K562 (cell line): ENCODE data around the gene RPS6KA2. TPM values are rescaled to one million over a fixed set of nuclear protein-coding genes. Genes with fewer than 3 reads are reported as not detected.

Source experiments
- ATAC-seq: fragments of 200-7000 bp; cut with Tn5 transposase; 3 replicates; pipeline ENCODE4 v1.9.1; 2020; ENCODE audit warnings: moderate library complexity
- BruUV-seq: library from RNA; stranded (reverse); fragments of 400-500 nt; replicated peaks from 2 replicates; lab custom pipeline; 2021; lab: Mats Ljungman, UMichigan
- CTCF ChIA-PET: fragments of 300-600 bp; formaldehyde crosslinking; extraction: SDS; loops from one replicate; lab custom pipeline; 2021; ENCODE audit warnings: low intra/inter-chr PET ratio; lab: Yijun Ruan, JAX
- POLR2A ChIA-PET: fragments of 300-600, 350-650 bp; sonication (Branson Sonifier 250); formaldehyde crosslinking; extraction: SDS; loops from one replicate; lab custom pipeline; 2021; ENCODE audit warnings: antibody characterized with exemption, inconsistent platforms; lab: Yijun Ruan, JAX
- DNase-seq, 4 experiments: peaks; one replicate each; pipeline versions ENCODE4 v3.0.0 to v3.0.0-alpha.2; 2011 to 2018; ENCODE audit warnings: low spot score in 3 of 4, mixed read lengths in 3 of 4; ENCODE audit errors: extremely low read depth in 1 of 4
- FAIRE-seq: peaks from 2 replicates; lab custom pipeline; 2011; peaks lifted over from hg19 to GRCh38; lab: Jason Lieb, UNC
- H2AFZ ChIP-seq: 2 replicates; pipeline ENCODE4 v1.6.0; 2011; ENCODE audit warnings: low read depth, low read length, control low read depth, inconsistent platforms
- H3K27ac ChIP-seq: fragments of 200-600 bp; 3 replicates; pipeline ENCODE4 v1.8.0; 2011; ENCODE audit warnings: low read depth, mild to moderate bottlenecking, control low read depth, inconsistent platforms, low read length, moderate library complexity, mixed read lengths; ENCODE audit errors: extremely low read depth
- H3K27me3 ChIP-seq, 2 experiments: fragments of 300-600 bp in 1 of 2; 2 replicates in 1 of 2; 3 replicates in 1 of 2; pipeline versions ENCODE4 v1.6.0 to v1.8.0; 2011; ENCODE audit warnings: inconsistent platforms in 2 of 2, low read length in 2 of 2, mild to moderate bottlenecking in 1 of 2, mixed read lengths in 1 of 2, moderate library complexity in 1 of 2; ENCODE audit not compliant: control insufficient read depth in 2 of 2, insufficient read depth in 2 of 2
- H3K36me3 ChIP-seq: fragments of 300-600 bp; 3 replicates; pipeline ENCODE4 v1.8.0; 2011; ENCODE audit warnings: mild to moderate bottlenecking, low read length, inconsistent platforms; ENCODE audit not compliant: control insufficient read depth, insufficient read depth
- H3K4me1 ChIP-seq, 2 experiments: fragments of 200-600 bp in 1 of 2; replicated peaks in 1 of 2; 2 replicates in 1 of 2; 3 replicates in 1 of 2; pipeline versions ENCODE4 v1.5.1 to v1.8.0; 2011; ENCODE audit warnings: inconsistent platforms in 2 of 2, low read length in 2 of 2, mild to moderate bottlenecking in 1 of 2, mixed read lengths in 1 of 2, moderate library complexity in 1 of 2; ENCODE audit not compliant: control insufficient read depth in 2 of 2, insufficient read depth in 2 of 2
- H3K4me2 ChIP-seq: 2 replicates; pipeline ENCODE4 v1.6.1; 2011; ENCODE audit warnings: low read length, control low read depth, inconsistent platforms, mixed read lengths; ENCODE audit not compliant: insufficient read depth
- H3K4me3 ChIP-seq: fragments of 200-600 bp; sonication (generic), shearing (Covaris generic); 2 replicates; pipeline ENCODE4 v1.5.1; 2016; ENCODE audit warnings: control low read depth, inconsistent platforms
- H3K79me2 ChIP-seq: fragments of 200-600 bp; 3 replicates; pipeline ENCODE4 v1.8.0; 2011; ENCODE audit warnings: low read length, inconsistent platforms; ENCODE audit not compliant: control insufficient read depth, insufficient read depth
- H3K9ac ChIP-seq, 2 experiments: 2 replicates each; pipeline versions ENCODE4 v1.6.0 to v1.6.1; 2011; ENCODE audit warnings: low read depth in 2 of 2, low read length in 2 of 2, control low read depth in 1 of 2, inconsistent platforms in 1 of 2, mild to moderate bottlenecking in 1 of 2, mixed read lengths in 1 of 2; ENCODE audit not compliant: insufficient read depth in 1 of 2
- H3K9me1 ChIP-seq: one replicate; pipeline ENCODE4 v1.6.0; 2011; ENCODE audit warnings: inconsistent platforms, mild to moderate bottlenecking, low read length, moderate library complexity; ENCODE audit not compliant: control insufficient read depth, insufficient read depth
- H3K9me3 ChIP-seq: replicated peaks from 2 replicates; pipeline ENCODE4 v1.5.1; 2011; ENCODE audit warnings: low read depth, low read length, inconsistent platforms; ENCODE audit not compliant: control insufficient read depth, insufficient read depth
- H4K20me1 ChIP-seq: replicated peaks from 2 replicates; pipeline ENCODE4 v1.6.1; 2011; ENCODE audit warnings: low read length, inconsistent platforms, mixed read lengths; ENCODE audit not compliant: control insufficient read depth, insufficient read depth
- BHLHE40 ChIP-seq: IDR thresholded peaks from 2 replicates; pipeline ENCODE4 v1.6.1; 2011; ENCODE audit warnings: low read length, improper control_type of control experiment
- DMBX1 ChIP-seq: fragments of 250-450 bp; sonication (Bioruptor Pico); IDR thresholded peaks from 2 replicates; pipeline ENCODE4 v1.8.0; 2022; ENCODE audit warnings: inconsistent platforms, mild to moderate bottlenecking, moderate library complexity, borderline replicate concordance
- HDAC1 ChIP-seq, 2 experiments: fragments of 450-650 bp; IDR thresholded peaks; 2 replicates each; pipeline ENCODE4 v1.6.1; 2016 to 2017; ENCODE audit warnings: inconsistent platforms in 1 of 2, mild to moderate bottlenecking in 1 of 2, moderate library complexity in 1 of 2
- KDM2B ChIP-seq: fragments of 250-450 bp; sonication (Bioruptor Pico); IDR thresholded peaks from 2 replicates; pipeline ENCODE4 v1.8.0; 2021; ENCODE audit warnings: mild to moderate bottlenecking, moderate library complexity
- ZNF778 ChIP-seq: fragments of 450-650 bp; formaldehyde crosslinking; IDR thresholded peaks from 2 replicates; pipeline ENCODE4 v1.4.0; 2020; ENCODE audit warnings: mild to moderate bottlenecking, moderate library complexity
- WGBS: fragments of 100-300 bp; shearing (Covaris generic); methylation state at CpG from one replicate; pipeline ENCODE4 v1.1.6; 2016; ENCODE audit warnings: low coverage, mixed read lengths; ENCODE audit not compliant: insufficient coverage; ENCODE audit errors: missing lambda C conversion rate; 5-methylcytosine and 5-hydroxymethylcytosine counted together
- in situ Hi-C: fragments of 300-500 bp; cut with MboI; formaldehyde crosslinking; loops from 4 replicates; pipeline ENCODE4 v1.15.0; 2018; ENCODE audit warnings: inconsistent platforms, mixed read lengths
- intact Hi-C: fragments of 100-400 bp; cut with micrococcal nuclease; formaldehyde crosslinking; loops from 2 replicates; pipeline ENCODE4 v1.14.2; 2022
- polyA plus RNA-seq, 8 experiments: library from polyadenylated mRNA; depleted of rRNA in 4 of 8; stranded (reverse) in 5 of 8; unstranded in 3 of 8; fragments of >200 nt; fragmentation: Nextera tagmentation in 2 of 8; fragmentation: Illumina TruSeq in 1 of 8; extraction: Ambion mirVana in 2 of 8; extraction: Trizol in 1 of 8; gene quantifications; 2 replicates each; pipeline versions ENCODE4 v1.2.1 to v1.2.3, GENCODE V29; 2011 to 2014; ENCODE audit warnings: inconsistent platforms in 1 of 8, missing spikeins in 1 of 8
- total RNA-seq, 7 experiments: library from RNA; depleted of rRNA in 6 of 7; stranded (reverse); fragments of >200 nt in 6 of 7; fragmentation: Illumina TruSeq in 2 of 7; extraction: Trizol in 2 of 7; gene quantifications; 2 replicates each; pipeline versions ENCODE4 v1.2.1 to v1.2.3, GENCODE V29; 2011 to 2021; ENCODE audit warnings: low replicate concordance in 1 of 7

The RPS6KA2 gene
- total and polyA plus RNA-seq, 9 of the 15 experiments (the other 6 are each of a cell fraction or from before 2014, with no cell fraction given) = 0.29 to 1.00 (median 0.53) TPM

- no peak for TF ChIP-seq ZNF778 (CRISPR knock-in tag)
- no peak for TF ChIP-seq DMBX1 (CRISPR knock-in tag)
- no peak for TF ChIP-seq KDM2B (CRISPR knock-in tag)
These were observed 118.3 kb downstream of the RPS6KA2 start (continued) for GRCh38 chr6:166508726-166509125.

- Histone ChIP-seq H3K9me1 (no peaks in the 10 kb centered on the region), H3K4me2 (no peak overlapping the region), H2AFZ (no peak overlapping the region), H3K79me2 (no peaks in the 10 kb centered on the region), H3K9me3 (no peaks in the 10 kb centered on the region), H4K20me1 (no peaks in the 10 kb centered on the region; the same call in 1 of the 2 replicates), H3K4me3 (no peak overlapping the region), H3K27ac (no peak overlapping the region), H3K27me3 (peaks cover 44 to 66% of the 10 kb centered on the region in 2 experiments; a peak in 4 of 5 replicates), H3K4me1 (no peaks in the 10 kb centered on the region), H3K36me3 (no peaks in the 10 kb centered on the region), H3K9ac (no peak overlapping the region)
- DNase-seq (no peak), ATAC-seq (no peak; the same call in 2 of the 3 replicates), FAIRE-seq (no peak)
- intact Hi-C loops = no loop called here
- ChIA-PET POLR2A (interaction anchor here (0.6 to 0.8 kb wide), 5 partner anchors 11 to 433 kb away, joined by 3 to 5 read pairs (median 3); no protein-coding TSS in a partner anchor), CTCF (no interaction called here)
- no TSS peak for BruUV-seq
- in situ Hi-C loops = no loop called here
- 3% methylated on average over 25 of the region's 25 CpGs for WGBS
- TF ChIP-seq BHLHE40 = peak; percentile 44; the same call in 1 of the 2 replicates
- no peak for TF ChIP-seq HDAC1 (IDR thresholded peaks at IDR 0.05)
These were observed 119.1 kb downstream of the RPS6KA2 start for GRCh38 chr6:166507809-166508564.
